Spleen (tissue), 13 donors: ENCODE results near the gene ALG13. TPM values are rescaled to one million over a fixed set of nuclear protein-coding genes. Genes with fewer than 3 reads are reported as not detected.
"Not testable (repeated sequence)": the region's sequence is repeated elsewhere in the genome, so short reads cannot be mapped to it uniquely, and the experiment has no call there.

Source experiments
- DNase-seq: peaks from one replicate; pipeline ENCODE4 v3.0.0-alpha.2; 2020
- H3K27ac ChIP-seq, 8 donors: fragments of 200-600 bp; sonication (generic) in 7 of 8; 1 replicate in 4 of 8; 2 replicates in 4 of 8; pipeline versions ENCODE4 v1.5.0 to v1.8.0; 2016 to 2021; ENCODE audit warnings: inconsistent platforms in 4 of 8, mild to moderate bottlenecking in 4 of 8, moderate library complexity in 1 of 8
- H3K27me3 ChIP-seq, 7 donors: fragments of 200-600 bp; sonication (generic) in 6 of 7; replicated peaks in 1 of 7; 1 replicate in 4 of 7; 2 replicates in 3 of 7; pipeline versions ENCODE4 v1.5.0 to v1.8.0; 2016 to 2021; ENCODE audit warnings: inconsistent platforms in 3 of 7, mild to moderate bottlenecking in 1 of 7
- H3K36me3 ChIP-seq, 6 donors: fragments of 200-600 bp; sonication (generic) in 5 of 6; 1 replicate in 4 of 6; 2 replicates in 2 of 6; pipeline versions ENCODE4 v1.5.0 to v1.8.0; 2016 to 2021; ENCODE audit warnings: inconsistent platforms in 2 of 6
- H3K4me1 ChIP-seq, 6 donors: fragments of 200-600 bp; sonication (generic) in 5 of 6; 1 replicate in 3 of 6; 2 replicates in 3 of 6; pipeline versions ENCODE4 v1.5.0 to v1.8.0; 2016 to 2021; ENCODE audit warnings: inconsistent platforms in 3 of 6
- H3K4me3 ChIP-seq, 8 donors: fragments of 200-600 bp; sonication (generic) in 7 of 8; 1 replicate in 4 of 8; 2 replicates in 4 of 8; pipeline versions ENCODE4 v1.5.0 to v1.8.0; 2016 to 2021; ENCODE audit warnings: inconsistent platforms in 4 of 8, mild to moderate bottlenecking in 4 of 8, moderate library complexity in 2 of 8
- H3K9me3 ChIP-seq, 8 donors: fragments of 200-600 bp; sonication (generic) in 7 of 8; 1 replicate in 4 of 8; 2 replicates in 4 of 8; pipeline versions ENCODE4 v1.5.0 to v1.8.0; 2016 to 2021; ENCODE audit warnings: inconsistent platforms in 4 of 8
- CTCF ChIP-seq, 11 experiments: fragments of 200-600 bp in 7 of 11; fragments of 450-650 bp in 4 of 11; sonication (generic) in 4 of 11; IDR thresholded peaks in 8 of 11; conservative IDR thresholded peaks in 3 of 11; 1 replicate in 7 of 11; 2 replicates in 4 of 11; pipeline versions ENCODE4 v1.4.0 to v1.8.0; 2016 to 2021; ENCODE audit warnings: antibody characterized with exemption in 11 of 11, inconsistent platforms in 4 of 11, mild to moderate bottlenecking in 1 of 11
- POLR2A ChIP-seq, 3 donors: fragments of 450-650 bp; IDR thresholded peaks; one replicate each; pipeline ENCODE4 v1.5.1; 2017; ENCODE audit warnings: antibody characterized with exemption in 3 of 3, mild to moderate bottlenecking in 1 of 3
- POLR2AphosphoS5 ChIP-seq, 3 donors: sonication (generic); formaldehyde crosslinking; IDR thresholded peaks; one replicate each; pipeline ENCODE4 v1.5.1; 2017; ENCODE audit warnings: antibody characterized with exemption in 3 of 3
- WGBS, 5 donors: extraction: QIAGEN DNeasy Blood & Tissue Kit in 3 of 5; methylation state at CpG; one replicate each; pipeline versions ENCODE4 v1.1.5 to v1.1.7; 2013 to 2018; 5-methylcytosine and 5-hydroxymethylcytosine counted together
- intact Hi-C: fragments of 100-400 bp; cut with DNase I; formaldehyde crosslinking; loops from one replicate; pipeline ENCODE4 v1.15.0; 2023; ENCODE audit warnings: low total_unique reads
- long read RNA-seq, 2 donors: transcript quantifications; one replicate each; lab custom pipeline, GENCODE V29; 2026
- polyA plus RNA-seq, 3 donors: library from polyadenylated mRNA; stranded (reverse); fragments of 200-250 nt; gene quantifications; one replicate each; pipeline ENCODE4 v1.2.1, GENCODE V29; 2013
- total RNA-seq, 7 donors: library from RNA; depleted of rRNA in 3 of 7; stranded (reverse); fragments of >200 nt in 3 of 7; fragmentation: NEBNext Ultra II Directional in 4 of 7; extraction: Animal tissue kit (Norgen Biotek cat#: 25700) in 4 of 7; gene quantifications; one replicate each; pipeline versions ENCODE4 v1.1.0 to v1.2.1, GENCODE V29; 2016 to 2021
- donor health status: healthy with polysubstance abuse.
- donor health status: DM: no; HTN: no; CAD: no; lungs with moderate emphysema.
- donor health status: DM: no; HTN: no; CAD: no.
- donor health status: Bipolar disorder and iron deficiency.
- donor health status: healthy.
- donor health status: DM: no; HTN: no; CAD: no.
- donor health status: DM: yes; HTN: yes; CAD: no.

Gene ALG13
- 100 to 1,000 TPM in 2 of 7 donors, 10 to 100 TPM in 5; 72.3 to 131 (median 78.3) TPM for total RNA-seq
- polyA plus RNA-seq: 10 to 100 TPM; 26.9 to 36.5 (median 32.3) TPM
- long read RNA-seq, donor 1, partial matches to known transcripts: 0 of 5 reads
- long read RNA-seq, donor 1, other reads (novel, unspliced or antisense): 0 of 5 reads
- long read RNA-seq, donor 2, partial matches to known transcripts: 0 of 3 reads
- long read RNA-seq, donor 2, other reads (novel, unspliced or antisense): 0 of 3 reads

DNA sequence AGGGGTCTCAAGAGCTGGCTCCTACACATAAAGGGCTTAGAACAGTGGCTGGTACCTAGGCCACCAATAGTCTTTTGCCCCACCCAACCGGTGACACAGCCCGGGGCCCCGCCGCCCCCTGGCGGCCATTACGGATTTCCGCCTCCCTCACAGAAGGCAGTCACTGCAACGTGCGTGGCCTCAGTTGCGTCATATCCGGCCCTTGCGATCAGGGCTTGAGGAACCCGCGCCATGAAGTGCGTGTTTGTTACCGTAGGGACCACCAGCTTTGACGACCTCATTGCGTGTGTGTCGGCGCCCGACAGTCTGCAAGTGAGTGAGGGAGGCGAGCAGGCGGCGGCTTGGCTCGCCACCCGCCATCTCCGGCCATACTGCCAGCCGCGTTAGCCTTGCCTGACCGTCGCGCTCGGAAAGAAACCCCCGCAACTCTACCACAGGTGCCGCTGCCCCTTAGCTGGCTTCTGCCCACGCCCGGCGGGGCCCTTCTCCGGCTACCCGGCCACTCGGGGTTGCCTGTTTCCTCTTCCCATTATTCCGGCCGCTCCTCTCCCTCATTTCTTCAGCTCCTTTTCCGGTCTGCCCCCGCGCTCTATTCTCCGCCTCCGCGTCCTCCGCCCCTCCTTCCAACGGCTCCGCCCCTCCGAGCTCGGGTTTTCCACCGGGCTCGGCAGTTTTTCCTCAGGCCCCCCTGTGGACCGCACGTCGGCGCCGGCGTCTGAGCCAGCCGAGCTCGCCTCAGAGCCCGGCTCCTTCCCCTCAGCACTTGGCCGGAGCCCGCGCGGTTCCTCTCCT is at the start of gene ALG13:
Gene ALG13, plus strand, starts transcription at position 183 of the 792 bp plus-strand sequence. Its CDS starts 49 bp downstream, at position 232.
- intact Hi-C loops: no loop called here
- Histone ChIP-seq H3K27ac (peak within 1 kb of the TSS; percentile 90 to 98 (median 98)), H3K4me1 (peaks cover 0 to 31% (median 9%) of the 10 kb centered on the region in 6 donors), H3K9me3 (no peaks in the 10 kb centered on the region), H3K4me3 (peak within 1 kb of the TSS; percentile 37 to 75 (median 53)), H3K36me3 (peaks cover 0 to 30% (median 11%) of the 10 kb centered on the region in 6 donors), H3K27me3 (no peaks in the 10 kb centered on the region)
- WGBS, 5 donors: 0 to 15% (median 1%) methylated on average over 34 to 69 of the region's 69 CpGs
- peak; percentile 96 for DNase-seq
- TF ChIP-seq POLR2AphosphoS5 (IDR thresholded peaks at IDR 0.05) (peak; percentile 87 to 94 (median 91)), CTCF (IDR thresholded peaks at IDR 0.05 in 8 of 11, conservative IDR thresholded peaks at IDR 0.05 in 3 of 11) (peak; percentile 64 to 88 (median 80)), POLR2A (IDR thresholded peaks at IDR 0.05) (peak in 1 of 3 donors; percentile 13)

DNA sequence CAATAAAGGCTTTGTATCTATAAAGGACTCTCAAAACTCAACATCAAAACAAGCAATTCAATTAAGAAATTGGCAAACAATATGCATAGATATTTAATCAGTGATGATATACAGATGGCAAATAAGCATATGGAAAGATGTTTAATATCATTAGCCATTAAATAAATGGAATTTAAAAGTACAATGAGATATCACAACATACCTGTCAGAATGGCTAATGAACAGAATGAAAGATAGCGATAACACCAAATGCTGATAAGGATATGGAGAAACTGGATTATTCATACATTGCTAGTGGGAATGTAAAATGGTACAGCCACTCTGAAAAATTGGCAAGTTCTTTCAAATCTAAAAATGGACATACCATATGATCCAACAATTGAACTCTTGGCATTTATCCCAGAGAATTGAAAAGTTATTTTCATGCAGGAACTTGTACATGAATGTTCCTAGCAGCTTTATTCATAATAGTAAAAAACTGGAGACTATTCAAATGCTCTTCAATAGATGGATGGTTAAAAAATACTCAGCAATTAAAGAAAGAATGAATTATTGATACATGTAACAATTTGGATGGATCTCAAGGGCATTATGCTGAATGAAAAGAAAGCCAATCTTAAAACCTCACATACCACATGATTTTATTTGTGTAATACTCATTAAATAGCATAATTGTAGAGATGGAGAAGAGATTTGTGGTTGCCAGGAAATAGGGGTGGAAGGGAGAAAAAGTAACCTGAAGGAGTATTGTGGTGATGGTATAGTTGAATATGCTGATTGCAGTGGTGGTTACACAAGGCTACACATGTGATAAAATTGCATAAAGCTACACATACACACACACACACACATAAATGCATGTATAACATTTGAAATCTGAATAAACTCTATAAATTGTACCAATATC is 45.9 kb upstream of the ALG13 start:
- Histone ChIP-seq H3K27me3 (no peaks in the 10 kb centered on the region), H3K4me1 (no peaks in the 10 kb centered on the region), H3K9me3 (no peaks in the 10 kb centered on the region), H3K36me3 (no peaks in the 10 kb centered on the region), H3K4me3 (no peak overlapping the region), H3K27ac (no peak overlapping the region)
- intact Hi-C loops: no loop called here
- no peak for DNase-seq
- no peak for TF ChIP-seq POLR2A (IDR thresholded peaks at IDR 0.05)
- WGBS, 5 donors: 90 to 100% (median 96%) methylated on average over 1 of the region's 1 CpG

- H3K4me3 ChIP-seq: no peak overlapping the region
- H3K36me3 ChIP-seq: no peaks in the 10 kb centered on the region
- no peaks in the 10 kb centered on the region for H3K4me1 ChIP-seq
- no peak for DNase-seq
- intact Hi-C loops: no loop called here
- H3K27ac ChIP-seq: no peak overlapping the region
- no peaks in the 10 kb centered on the region for H3K27me3 ChIP-seq
- WGBS, 5 donors: 78 to 96% (median 87%) methylated on average over 3 of the region's 3 CpGs
- no peaks in the 10 kb centered on the region for H3K9me3 ChIP-seq
- TF ChIP-seq POLR2A (IDR thresholded peaks at IDR 0.05) (no peak), POLR2AphosphoS5 (IDR thresholded peaks at IDR 0.05) (no peak), CTCF (IDR thresholded peaks at IDR 0.05 in 8 of 11, conservative IDR thresholded peaks at IDR 0.05 in 3 of 11) (no peak)
These were observed 39.0 kb upstream of the ALG13 start for GRCh38 chrX:111641969-111642368.

GRCh38 chrX:111645165-111645564 is 35.8 kb upstream of the ALG13 start:
- H3K27me3 ChIP-seq, H3K4me1 ChIP-seq, intact Hi-C loops, DNase-seq, H3K36me3 ChIP-seq, H3K4me3 ChIP-seq, H3K27ac ChIP-seq: not testable (repeated sequence)
- WGBS, 5 donors: 69 to 93% (median 89%) methylated on average over 3 of the region's 3 CpGs
- peaks cover 0 to 11% (median 0%) of the 10 kb centered on the region in 8 donors for H3K9me3 ChIP-seq
